ENCODE results near the gene ZNF350.

GRCh38 chr19:51977346-51977745, 9.3 kb downstream of the ZNF350 start:
- no peak for TF ChIP-seq CTCF (IDR thresholded peaks at IDR 0.05; ENCODE audit: borderline replicate concordance, extremely low read depth, low read length, poor library complexity, severe bottlenecking)
- no peak for TF ChIP-seq EZH2 (IDR thresholded peaks at IDR 0.05; ENCODE audit: borderline replicate concordance, low read depth, low read length, severe bottlenecking)

Measured in DND-41 (cell line).